ENCODE measurements around the gene F3.

DNA sequence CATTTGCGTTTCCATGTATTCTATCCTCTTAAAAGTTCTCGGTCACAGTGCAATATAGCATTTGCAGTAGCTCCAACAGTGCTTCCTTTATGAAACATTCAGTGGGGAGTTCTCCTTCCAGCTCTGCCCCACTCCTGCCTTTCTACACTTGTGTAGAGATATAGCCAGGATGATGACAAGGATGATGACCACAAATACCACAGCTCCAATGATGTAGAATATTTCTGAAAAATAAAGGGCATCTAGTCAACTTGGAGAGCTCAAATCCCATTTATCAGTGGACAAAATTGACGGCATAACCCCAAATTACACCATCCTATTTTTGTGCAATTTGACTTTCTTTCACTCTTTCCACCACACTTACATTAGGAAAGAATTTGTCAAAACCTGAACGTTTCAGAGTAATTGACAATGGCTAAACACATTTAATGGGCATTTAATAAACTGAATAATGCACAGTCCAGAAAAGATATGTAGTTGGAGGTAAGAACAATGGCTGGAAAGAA lies 11.1 kb downstream of the F3 start:
- TF ChIP-seq, protein P1, sequence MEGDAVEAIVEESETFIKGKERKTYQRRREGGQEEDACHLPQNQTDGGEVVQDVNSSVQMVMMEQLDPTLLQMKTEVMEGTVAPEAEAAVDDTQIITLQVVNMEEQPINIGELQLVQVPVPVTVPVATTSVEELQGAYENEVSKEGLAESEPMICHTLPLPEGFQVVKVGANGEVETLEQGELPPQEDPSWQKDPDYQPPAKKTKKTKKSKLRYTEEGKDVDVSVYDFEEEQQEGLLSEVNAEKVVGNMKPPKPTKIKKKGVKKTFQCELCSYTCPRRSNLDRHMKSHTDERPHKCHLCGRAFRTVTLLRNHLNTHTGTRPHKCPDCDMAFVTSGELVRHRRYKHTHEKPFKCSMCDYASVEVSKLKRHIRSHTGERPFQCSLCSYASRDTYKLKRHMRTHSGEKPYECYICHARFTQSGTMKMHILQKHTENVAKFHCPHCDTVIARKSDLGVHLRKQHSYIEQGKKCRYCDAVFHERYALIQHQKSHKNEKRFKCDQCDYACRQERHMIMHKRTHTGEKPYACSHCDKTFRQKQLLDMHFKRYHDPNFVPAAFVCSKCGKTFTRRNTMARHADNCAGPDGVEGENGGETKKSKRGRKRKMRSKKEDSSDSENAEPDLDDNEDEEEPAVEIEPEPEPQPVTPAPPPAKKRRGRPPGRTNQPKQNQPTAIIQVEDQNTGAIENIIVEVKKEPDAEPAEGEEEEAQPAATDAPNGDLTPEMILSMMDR (optimal IDR thresholded peaks at IDR 0.05 in 1 of 3, IDR thresholded peaks at IDR 0.05 in 1 of 3, conservative IDR thresholded peaks at IDR 0.05 in 1 of 3; ENCODE audit: extremely low read depth in 1 of 3, insufficient read depth in 2 of 3, low read length in 3 of 3), result no peak
- no peak for TF ChIP-seq EZH2 (IDR thresholded peaks at IDR 0.05; ENCODE audit: low read length)
